Stimulated activated CD4-positive, alpha-beta T cell treated with anti-CD3 and anti-CD28 coated beads, Interleukin-1b, Interleukin-23, amount 100 ng/mL, for 48 hours (primary cell): ENCODE results near the gene MYT1.
"Not testable (repeated sequence)": the region's sequence is repeated elsewhere in the genome, so short reads cannot be mapped to it uniquely, and the experiment has no call there.

Source experiments
- DNase-seq: peaks from one replicate; pipeline ENCODE4 v3.0.0-alpha.2; 2020

MYT1 gene

GRCh38 chr20:64164123-64164836 is at the start of gene MYT1:
Gene MYT1, plus strand, starts transcription at chr20:64164452. Its CDS starts 34,410 bp downstream, at chr20:64198862.
- no peak for DNase-seq

- no peak for DNase-seq
These were observed 48.9 kb upstream of the MYT1 start for GRCh38 chr20:64115171-64115911.

GRCh38 chr20:64116016-64116415 is 48.2 kb upstream of the MYT1 start:
- DNase-seq = no peak

GRCh38 chr20:64116541-64117431 is 47.5 kb upstream of the MYT1 start:
- DNase-seq = no peak

GRCh38 chr20:64117432-64117777 is 46.8 kb upstream of the MYT1 start:
- DNase-seq = not testable (repeated sequence)

GRCh38 chr20:64119301-64119680 is 45.0 kb upstream of the MYT1 start:
- DNase-seq = no peak

GRCh38 chr20:64119681-64120341 is 44.4 kb upstream of the MYT1 start:
- DNase-seq = no peak

- DNase-seq = no peak
These were observed 42.7 kb upstream of the MYT1 start for GRCh38 chr20:64121586-64121985.

- DNase-seq = not testable (repeated sequence)
These were observed 41.3 kb upstream of the MYT1 start for GRCh38 chr20:64122927-64123326.

GRCh38 chr20:64123517-64123916 is 40.7 kb upstream of the MYT1 start:
- not testable (repeated sequence) for DNase-seq

GRCh38 chr20:64129146-64129782 is 35.0 kb upstream of the MYT1 start:
- DNase-seq = no peak

- no peak for DNase-seq
These were observed 34.0 kb upstream of the MYT1 start for GRCh38 chr20:64130271-64130670.

- DNase-seq = no peak
These were observed 33.4 kb upstream of the MYT1 start for GRCh38 chr20:64130876-64131275.

- no peak for DNase-seq
These were observed 32.8 kb upstream of the MYT1 start for GRCh38 chr20:64131406-64131805.

- DNase-seq = no peak
These were observed 30.3 kb upstream of the MYT1 start for GRCh38 chr20:64133951-64134407.

GRCh38 chr20:64134744-64135143 is 29.5 kb upstream of the MYT1 start:
- DNase-seq = not testable (repeated sequence)

- no peak for DNase-seq
These were observed 28.1 kb upstream of the MYT1 start for GRCh38 chr20:64136004-64136710.

- DNase-seq = no peak
These were observed 26.6 kb upstream of the MYT1 start for GRCh38 chr20:64137598-64138031.

- DNase-seq = no peak
These were observed 25.9 kb upstream of the MYT1 start for GRCh38 chr20:64138276-64138815.

GRCh38 chr20:64139199-64140060 is 24.8 kb upstream of the MYT1 start:
- no peak for DNase-seq
